SK-MEL-5 (cell line): Measurements from ENCODE around the gene CDK5R2. TPM values are rescaled to one million over a fixed set of nuclear protein-coding genes. Genes with fewer than 3 reads are reported as not detected.

ENCODE experiments used
- DNase-seq: peaks from one replicate; pipeline ENCODE4 v3.0.0-alpha.2; 2016; ENCODE audit warnings: low read depth, low spot score
- in situ Hi-C: cut with HindIII; loops from 2 replicates; pipeline ENCODE4 v1.10.0; 2016; ENCODE audit warnings: low sequenced_read_pairs, high pct_unique_total_duplicates, low pct_unique_long_range_greater_than_20kb
- total RNA-seq: library from RNA; depleted of rRNA; stranded (reverse); fragments of >200 nt; shearing (Covaris generic); gene quantifications from 2 replicates; pipeline ENCODE4 v1.2.3, GENCODE V29; 2014

CDK5R2 gene
- total RNA-seq, 1 experiment from 2014 or later, result 0.24 TPM

- DNase-seq, result no peak
- in situ Hi-C loops, result no loop called here
These were observed 38.3 kb downstream of the CDK5R2 start for GRCh38 chr2:218997731-218998130.

- in situ Hi-C loops, result no loop called here
- DNase-seq, result no peak
These were observed 39.0 kb downstream of the CDK5R2 start for GRCh38 chr2:218998414-218999002.

- DNase-seq, result no peak
- in situ Hi-C loops, result no loop called here
These were observed 39.8 kb downstream of the CDK5R2 start for GRCh38 chr2:218999021-218999880.

- no peak for DNase-seq
- in situ Hi-C loops, result no loop called here
These were observed 40.6 kb downstream of the CDK5R2 start for GRCh38 chr2:218999881-219000568.

GRCh38 chr2:219000569-219000960, 41.1 kb downstream of the CDK5R2 start:
- in situ Hi-C loops, result no loop called here
- no peak for DNase-seq

- in situ Hi-C loops, result no loop called here
- DNase-seq, result no peak
These were observed 41.7 kb downstream of the CDK5R2 start for GRCh38 chr2:219001100-219001576.

- in situ Hi-C loops, result no loop called here
- DNase-seq, result no peak
These were observed 42.3 kb downstream of the CDK5R2 start for GRCh38 chr2:219001577-219002394.

- peak; percentile 66 for DNase-seq
These were observed 43.2 kb downstream of the CDK5R2 start for GRCh38 chr2:219002395-219003266.

GRCh38 chr2:219003267-219003634, 43.8 kb downstream of the CDK5R2 start:
- in situ Hi-C loops, result no loop called here
- no peak for DNase-seq

More at GRCh38 chr2:219002395-219003266, 43.2 kb downstream of the CDK5R2 start:
- in situ Hi-C loops, result no loop called here

GRCh38 chr2:219003979-219004378, 44.5 kb downstream of the CDK5R2 start:
- in situ Hi-C loops, result no loop called here
- DNase-seq, result no peak

GRCh38 chr2:219009294-219009693, 49.8 kb downstream of the CDK5R2 start:
- DNase-seq, result no peak

GRCh38 chr2:219010162-219010756, 50.8 kb downstream of the CDK5R2 start:
- in situ Hi-C loops, result no loop called here
- peak; percentile 63 for DNase-seq

More at GRCh38 chr2:219009294-219009693, 49.8 kb downstream of the CDK5R2 start:
- in situ Hi-C loops, result no loop called here

- in situ Hi-C loops, result no loop called here
- no peak for DNase-seq
These were observed 51.4 kb downstream of the CDK5R2 start for GRCh38 chr2:219010873-219011272.
